ENCODE data around the gene MGMT. TPM values are rescaled to one million over a fixed set of nuclear protein-coding genes. Genes with fewer than 3 reads are reported as not detected.

Gene MGMT
- total and polyA plus RNA-seq, 2 donors (not counting 3 experiments of a cell fraction or from before 2014, with no cell fraction given), result 15.0 to 15.2 TPM

DNA sequence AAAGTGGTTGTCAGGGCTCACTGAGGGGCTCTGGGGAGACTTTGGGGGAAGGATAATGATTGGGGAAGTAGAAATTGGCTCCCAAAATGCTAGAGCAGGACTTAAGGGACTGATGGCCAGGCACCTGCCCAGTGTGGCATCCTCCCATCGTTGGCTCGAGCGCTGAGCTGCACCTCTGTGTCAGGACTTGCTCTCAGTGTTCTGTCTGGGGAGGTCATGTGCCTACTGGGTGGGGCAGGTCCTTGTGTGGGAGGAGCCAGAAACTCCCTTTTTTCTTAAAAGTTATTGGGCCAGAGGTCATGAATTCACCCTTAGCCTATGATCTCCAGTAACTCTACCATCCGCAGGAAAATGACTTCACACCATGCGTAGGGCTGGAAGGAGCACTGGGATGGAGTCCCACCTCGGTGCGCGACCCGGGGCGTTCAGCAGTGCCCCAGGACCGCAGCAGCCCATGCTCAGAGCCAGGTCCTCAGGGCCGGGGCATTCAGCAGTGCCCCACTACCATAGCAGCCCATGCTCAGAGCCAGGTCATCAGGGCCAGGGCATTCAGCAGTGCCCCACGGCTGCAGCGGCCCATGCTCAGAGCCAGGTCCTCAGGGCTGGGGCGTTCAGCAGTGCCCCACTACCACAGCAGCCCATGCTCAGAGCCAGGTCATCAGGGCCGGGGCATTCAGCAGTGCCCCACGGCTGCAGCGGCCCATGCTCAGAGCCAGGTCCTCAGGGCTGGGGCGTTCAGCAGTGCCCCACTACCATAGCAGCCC lies 275.1 kb downstream of the MGMT start:
- no peak for DNase-seq (ENCODE audit: low read depth, low spot score)
- POLR2A ChIA-PET, result no interaction called here
- no peaks in the 10 kb centered on the region for H4K20me1 ChIP-seq (replicated peaks; ENCODE audit: control insufficient read depth, extremely low read depth, insufficient read depth, low read length)
- BruUV-seq (replicated peaks), result no TSS peak
- H3K4me3 ChIP-seq (replicated peaks in 1 of 3; ENCODE audit: insufficient read depth in 1 of 3, low read depth in 1 of 3, low read length in 3 of 3), result no peak overlapping the region
- no peaks in the 10 kb centered on the region for H3K36me3 ChIP-seq (ENCODE audit: control insufficient read depth in 2 of 2, extremely low read depth in 1 of 2, insufficient read depth in 2 of 2, low read length in 2 of 2)
- no peaks in the 10 kb centered on the region for H3K9me1 ChIP-seq (replicated peaks; ENCODE audit: control insufficient read depth, extremely low read depth, insufficient read depth, low read length)
- H3K27ac ChIP-seq (ENCODE audit: insufficient read depth, low read depth, low read length), result no peak overlapping the region
- intact Hi-C loops (cut with micrococcal nuclease) (no loop called here), dilution Hi-C loops (cut with MboI; ENCODE audit: extremely low pct_ligation_motif_present, low sequenced_read_pairs) (no loop called here)
- CTCF ChIA-PET, result no interaction called here
- H3K79me2 ChIP-seq (ENCODE audit: control insufficient read depth, insufficient read depth, low read length), result no peaks in the 10 kb centered on the region
- no peak for TF ChIP-seq MYC (IDR thresholded peaks at IDR 0.05; ENCODE audit: low read depth, low read length)
- no peak for TF ChIP-seq CTCF (IDR thresholded peaks at IDR 0.05; ENCODE audit: extremely low read depth in 1 of 2, insufficient read depth in 1 of 2, low read depth in 1 of 2, low read length in 2 of 2)
- TF ChIP-seq GATA2 (IDR thresholded peaks at IDR 0.05; ENCODE audit: insufficient read depth, insufficient read length, low read depth, low read length), result no peak
- no peak for TF ChIP-seq EZH2 (IDR thresholded peaks at IDR 0.05; ENCODE audit: borderline replicate concordance, low read depth, low read length, severe bottlenecking)
- TF ChIP-seq POLR2A (IDR thresholded peaks at IDR 0.05; ENCODE audit: low read depth, low read length), result no peak
- no peak for TF ChIP-seq POLR2AphosphoS5 (IDR thresholded peaks at IDR 0.05; ENCODE audit: insufficient read depth, low read depth, low read length)
- TF ChIP-seq, protein P1, sequence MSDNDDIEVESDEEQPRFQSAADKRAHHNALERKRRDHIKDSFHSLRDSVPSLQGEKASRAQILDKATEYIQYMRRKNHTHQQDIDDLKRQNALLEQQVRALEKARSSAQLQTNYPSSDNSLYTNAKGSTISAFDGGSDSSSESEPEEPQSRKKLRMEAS (IDR thresholded peaks at IDR 0.05; ENCODE audit: insufficient read depth, insufficient read length), result no peak
- no peak for TF ChIP-seq JUN (IDR thresholded peaks at IDR 0.05; ENCODE audit: borderline replicate concordance, insufficient read depth, insufficient read length, low read depth)
- TF ChIP-seq FOS (IDR thresholded peaks at IDR 0.05; ENCODE audit: borderline replicate concordance, insufficient read depth, low read length), result no peak
- no peaks in the 10 kb centered on the region for H3K27me3 ChIP-seq (ENCODE audit: control insufficient read depth in 2 of 2, insufficient read depth in 2 of 2, low read length in 2 of 2)
- H3K4me1 ChIP-seq (ENCODE audit: control insufficient read depth, extremely low read depth, insufficient read depth, low read length), result no peaks in the 10 kb centered on the region
- no peak for FAIRE-seq
- H3K4me2 ChIP-seq (ENCODE audit: insufficient read depth, low read length), result no peak overlapping the region
- H3K9ac ChIP-seq (replicated peaks; ENCODE audit: extremely low read depth, insufficient read depth, low read length), result no peak overlapping the region
- H3K9me3 ChIP-seq (replicated peaks; ENCODE audit: control insufficient read depth, insufficient read depth, low read length), result peaks cover 6% of the 10 kb centered on the region
- no peak overlapping the region for H2AFZ ChIP-seq (ENCODE audit: low read depth, low read length)
